Measurements from ENCODE around the gene SLC2A2.
A peak's percentile ranks its signal among the peaks of the same experiment; 100 is the strongest.
"Not testable (repeated sequence)": the region's sequence is repeated elsewhere in the genome, so short reads cannot be mapped to it uniquely, and the experiment has no call there.

The SLC2A2 gene

GRCh38 chr3:170980399-170980798 is 46.1 kb downstream of the SLC2A2 start:
- DNase-seq = no peak

DNA sequence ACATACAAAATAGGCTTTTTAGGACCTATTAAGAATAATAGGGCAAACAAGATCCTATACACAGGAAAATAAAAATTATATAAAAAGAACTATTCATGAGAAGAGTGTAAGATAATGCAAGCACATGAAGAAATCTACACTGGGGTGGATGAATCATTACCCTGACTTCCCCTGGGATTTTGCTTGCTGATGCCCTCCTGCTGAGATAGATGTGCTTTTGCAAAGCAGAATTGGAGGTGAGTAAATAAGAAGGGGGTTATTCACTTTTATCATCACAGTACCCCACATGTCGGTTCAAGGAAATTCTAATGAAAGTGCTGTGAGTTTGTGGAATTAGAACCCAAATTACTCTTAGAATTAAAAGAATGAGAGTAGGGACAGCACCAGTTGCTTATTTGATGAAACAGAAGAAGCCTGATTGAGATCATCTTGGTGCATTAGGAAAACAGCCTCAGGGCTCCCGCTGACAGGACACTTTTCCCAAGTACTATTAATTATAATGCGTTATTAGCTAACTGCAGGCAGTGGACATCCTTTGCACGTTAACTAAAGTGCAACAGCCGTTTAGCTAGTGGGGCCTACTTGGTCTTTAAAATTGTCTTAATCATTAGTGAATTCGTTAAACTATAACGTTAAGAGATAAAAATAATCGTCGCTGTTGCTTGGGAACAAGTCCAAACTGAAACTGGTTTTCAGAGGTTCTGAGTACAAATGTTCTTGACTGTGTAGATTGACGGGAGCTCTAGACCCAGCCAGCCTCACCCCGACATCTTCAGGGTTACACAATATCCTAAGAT is 48.4 kb downstream of the SLC2A2 start:
- DNase-seq = peak; percentile 21

GRCh38 chr3:170976190-170976519 is 50.4 kb downstream of the SLC2A2 start:
- no peak for DNase-seq

DNA sequence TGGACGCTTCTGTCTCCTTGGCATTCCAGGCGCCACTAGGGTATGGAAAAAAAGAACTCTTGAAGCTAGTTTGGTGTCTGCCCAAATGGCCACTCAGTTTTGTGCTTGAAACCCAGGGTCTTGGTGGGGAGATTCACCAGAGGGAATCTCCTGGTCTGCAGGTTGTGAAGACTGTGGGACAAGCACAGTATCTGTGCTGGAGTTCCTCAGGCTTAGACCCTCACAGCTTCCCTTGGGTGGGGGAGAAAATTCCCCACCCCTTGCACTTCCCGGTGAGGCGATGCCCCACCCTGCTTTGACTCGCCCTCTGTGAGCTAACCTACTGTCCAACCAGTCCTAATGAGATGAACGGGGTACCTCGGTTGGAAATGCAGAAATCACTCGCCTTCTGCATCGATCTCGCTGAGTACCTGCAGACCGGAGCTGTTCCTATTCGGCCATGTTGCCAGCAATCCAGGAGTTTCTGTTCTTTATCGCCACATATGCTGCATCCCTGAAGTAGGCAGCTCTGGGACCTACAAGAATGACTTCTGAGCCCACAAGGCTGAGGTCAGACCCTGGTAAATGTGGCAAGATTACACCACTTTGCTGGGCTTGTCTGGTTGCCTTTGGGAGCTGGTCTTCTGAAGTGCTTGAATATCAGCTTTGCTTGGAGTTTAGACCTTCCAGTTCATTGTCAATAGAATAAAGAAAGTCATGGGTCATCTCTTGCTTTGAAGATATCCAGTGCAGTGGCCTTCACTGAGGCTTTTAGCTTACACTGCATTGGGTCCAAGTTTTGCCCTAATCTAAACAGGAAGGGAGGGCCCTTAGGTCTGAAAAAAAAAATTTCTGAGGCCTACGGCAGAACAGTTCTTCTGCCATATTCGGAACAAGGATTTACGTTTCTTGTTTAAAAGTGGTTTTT is 51.0 kb downstream of the SLC2A2 start:
- DNase-seq = no peak

- DNase-seq = no peak
Observed at GRCh38 chr3:170974872-170975271, 51.6 kb downstream of the SLC2A2 start.

DNA sequence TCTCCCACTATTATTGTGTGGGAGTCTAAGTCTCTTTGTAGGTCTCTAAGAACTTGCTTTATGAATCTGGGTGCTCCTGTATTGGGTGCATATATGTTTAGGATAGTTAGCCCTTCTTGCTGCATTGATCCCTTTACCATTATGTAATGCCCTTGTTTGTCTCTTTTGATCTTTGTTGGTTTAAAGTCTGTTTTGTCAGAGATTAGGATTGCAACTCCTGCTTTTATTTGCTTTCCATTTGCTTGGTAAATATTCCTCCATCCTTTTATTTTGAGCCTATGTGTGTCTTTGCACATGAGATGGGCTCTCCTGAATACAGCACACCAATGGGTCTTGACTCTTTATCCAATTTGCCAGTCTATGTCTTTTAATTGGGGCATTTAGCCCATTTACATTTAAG is 53.6 kb downstream of the SLC2A2 start:
- DNase-seq = not testable (repeated sequence)

GRCh38 chr3:170967126-170967525 is 59.4 kb downstream of the SLC2A2 start:
- DNase-seq = no peak

DNA sequence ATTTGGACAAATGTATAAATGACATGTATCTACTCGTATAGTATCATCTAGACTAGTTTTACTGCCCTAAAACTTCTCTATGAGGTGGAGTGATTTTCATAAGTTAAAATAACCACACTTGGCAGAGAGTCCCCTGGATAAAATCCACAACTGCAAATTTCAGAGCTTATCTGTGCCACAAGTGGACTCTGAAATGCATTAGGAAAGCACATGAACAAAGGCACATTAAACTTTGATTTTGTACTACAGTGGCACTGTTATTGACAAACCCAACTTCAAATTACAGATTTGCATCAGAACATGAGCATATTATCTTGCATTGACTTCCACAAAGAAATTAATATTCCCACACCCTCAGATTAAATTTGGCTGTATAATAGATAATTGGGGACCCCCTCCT is 60.0 kb downstream of the SLC2A2 start:
- DNase-seq = no peak

- no peak for DNase-seq
Observed at GRCh38 chr3:170962411-170962810, 64.1 kb downstream of the SLC2A2 start.

DNA sequence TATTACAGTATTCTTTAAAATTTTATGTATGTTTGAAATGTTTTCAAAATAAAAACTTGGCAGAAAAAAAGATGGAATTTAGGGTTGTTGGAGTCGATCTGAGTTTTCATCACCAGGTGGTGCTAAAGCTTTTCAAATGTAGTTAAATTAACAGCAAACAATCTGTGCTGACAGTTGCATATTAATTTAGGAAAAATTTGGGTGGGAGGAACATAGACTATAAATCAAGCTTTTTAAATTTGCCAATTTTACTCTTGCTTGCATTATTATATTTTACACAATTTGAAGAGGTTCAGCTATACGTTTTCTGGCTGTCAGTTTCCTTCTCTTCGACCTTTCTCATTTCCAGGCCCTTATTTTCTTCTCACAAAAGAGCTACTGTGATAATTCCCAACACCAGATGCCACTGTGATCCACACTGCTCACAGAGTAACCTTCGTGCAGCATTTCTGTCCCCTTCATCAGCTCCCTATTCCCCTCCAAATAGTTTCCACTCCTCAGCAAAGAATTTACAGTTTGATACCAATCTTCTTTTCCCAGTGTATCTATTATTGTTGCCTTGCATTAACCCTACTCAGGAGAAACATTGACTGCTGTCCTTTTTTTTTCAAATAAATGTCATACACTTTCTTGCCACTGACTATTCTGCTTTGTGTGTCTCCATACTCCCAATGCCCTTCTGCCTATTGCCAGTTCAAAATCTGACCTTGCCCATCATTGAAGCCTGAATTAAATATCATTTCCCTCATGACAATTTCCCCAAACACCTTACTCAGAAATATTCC is 64.7 kb downstream of the SLC2A2 start:
- peak; percentile 50 for DNase-seq

DNA sequence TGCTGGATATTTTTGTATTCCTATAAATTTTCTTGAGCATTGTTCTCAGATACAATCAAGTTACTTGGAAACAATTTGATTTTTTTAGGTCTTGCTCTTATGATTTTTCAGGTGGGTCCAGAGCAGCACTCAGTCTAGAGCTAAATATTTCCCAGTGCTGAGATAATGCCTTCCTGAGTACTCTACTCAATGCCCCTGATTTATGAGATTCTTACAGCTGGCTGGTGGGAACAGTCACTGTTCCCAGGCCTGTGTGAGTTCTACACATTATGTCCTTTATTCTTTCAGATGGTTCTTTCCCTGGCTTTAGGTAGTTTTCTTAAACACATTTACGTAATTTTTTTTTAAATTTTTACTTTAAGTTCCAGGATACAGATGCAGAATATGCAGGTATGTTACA is 67.1 kb downstream of the SLC2A2 start:
- DNase-seq = no peak

- no peak for DNase-seq
Observed at GRCh38 chr3:170956647-170957046, 69.9 kb downstream of the SLC2A2 start.

GRCh38 chr3:170953736-170954135 is 72.8 kb downstream of the SLC2A2 start:
- DNase-seq = no peak

- DNase-seq = no peak
Observed at GRCh38 chr3:170953229-170953628, 73.3 kb downstream of the SLC2A2 start.

DNA sequence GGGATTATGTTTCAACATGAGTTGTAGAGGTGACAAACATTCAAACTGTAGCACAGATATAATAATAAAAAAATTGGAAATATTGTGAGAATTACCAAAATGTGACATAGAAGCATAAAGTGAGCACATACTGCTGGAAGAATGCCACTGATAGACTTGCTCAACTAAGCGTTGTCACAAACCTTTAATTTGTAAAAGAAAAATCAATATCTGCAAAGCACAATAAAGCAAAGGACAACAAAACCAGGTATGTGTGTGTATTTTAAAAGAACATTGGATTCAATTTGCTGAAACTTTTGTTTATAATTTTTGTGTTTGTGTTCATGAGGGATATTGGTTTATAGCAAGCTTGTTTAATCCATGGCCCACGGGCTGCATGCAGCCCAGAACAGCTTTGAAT is 77.3 kb downstream of the SLC2A2 start:
- DNase-seq = no peak

- DNase-seq = no peak
Observed at GRCh38 chr3:170947018-170947769, 79.3 kb downstream of the SLC2A2 start.

Measured in kidney glomerular epithelial cell (primary cell).